IPS-18c (cell line): ENCODE measurements around the gene DDX17.

ENCODE experiments used
- H3K4me3 ChIP-seq: 2 replicates; pipeline ENCODE4 v1.7.0; 2013; ENCODE audit warnings: low read depth, mild to moderate bottlenecking, low read length, moderate library complexity; ENCODE audit not compliant: insufficient read depth
- H3K9me3 ChIP-seq: one replicate; pipeline ENCODE4 v1.6.1; 2013; ENCODE audit warnings: mild to moderate bottlenecking, low read length, moderate library complexity; ENCODE audit not compliant: control insufficient read depth, insufficient read depth

Gene DDX17

GRCh38 chr22:38442967-38443627, 63.0 kb downstream of the DDX17 start:
- no peak overlapping the region for H3K4me3 ChIP-seq
- H3K9me3 ChIP-seq = peaks cover 4% of the 10 kb centered on the region

GRCh38 chr22:38441620-38442287, 64.4 kb downstream of the DDX17 start:
- Histone ChIP-seq H3K4me3 (no peak overlapping the region), H3K9me3 (peaks cover 4% of the 10 kb centered on the region)

GRCh38 chr22:38440747-38441350, 65.3 kb downstream of the DDX17 start:
- Histone ChIP-seq H3K9me3 (peaks cover 4% of the 10 kb centered on the region), H3K4me3 (no peak overlapping the region)

GRCh38 chr22:38437416-38437815, 68.7 kb downstream of the DDX17 start:
- Histone ChIP-seq H3K4me3 (no peak overlapping the region), H3K9me3 (peaks cover 4% of the 10 kb centered on the region)

GRCh38 chr22:38436629-38437395, 69.3 kb downstream of the DDX17 start:
- H3K9me3 ChIP-seq = peaks cover 2% of the 10 kb centered on the region
- no peak overlapping the region for H3K4me3 ChIP-seq

GRCh38 chr22:38435965-38436364, 70.1 kb downstream of the DDX17 start:
- Histone ChIP-seq H3K9me3 (peaks cover 2% of the 10 kb centered on the region), H3K4me3 (no peak overlapping the region)

- Histone ChIP-seq H3K4me3 (no peak overlapping the region), H3K9me3 (peaks cover 2% of the 10 kb centered on the region)
These were observed 71.1 kb downstream of the DDX17 start for GRCh38 chr22:38435010-38435409.

GRCh38 chr22:38433871-38434270, 72.2 kb downstream of the DDX17 start:
- peaks cover 2% of the 10 kb centered on the region for H3K9me3 ChIP-seq

More at GRCh38 chr22:38433871-38434270, 72.2 kb downstream of the DDX17 start:
- H3K4me3 ChIP-seq = no peak overlapping the region
